K562 (cell line): ENCODE results near the gene ARHGAP12. TPM values are rescaled to one million over a fixed set of nuclear protein-coding genes. Genes with fewer than 3 reads are reported as not detected.

Source experiments
- BMI1 ChIP-seq: fragments of 150-350 bp; IDR thresholded peaks from 2 replicates; pipeline ENCODE4 v1.6.1; 2014; ENCODE audit warnings: low read length
- CTCF ChIP-seq, 3 experiments: IDR thresholded peaks in 2 of 3; conservative IDR thresholded peaks in 1 of 3; 2 replicates each; pipeline ENCODE4 v1.5.1; 2011 to 2012; ENCODE audit warnings: low read length in 3 of 3, mild to moderate bottlenecking in 3 of 3, control low read depth in 2 of 3, improper control_type of control experiment in 1 of 3, inconsistent platforms in 1 of 3, low read depth in 1 of 3, mixed read lengths in 1 of 3, moderate library complexity in 1 of 3; ENCODE audit not compliant: insufficient read depth in 2 of 3
- MEIS2 ChIP-seq: fragments of 450-650 bp; IDR thresholded peaks from 2 replicates; pipeline ENCODE4 v1.6.1; 2014; ENCODE audit warnings: mild to moderate bottlenecking; ENCODE audit not compliant: partially characterized antibody
- NR3C1 ChIP-seq: sonication (generic); formaldehyde crosslinking; IDR thresholded peaks from 2 replicates; pipeline ENCODE4 v1.8.1; 2022; ENCODE audit warnings: missing genetic modification reagents
- PRMT5 ChIP-seq: sonication (generic); formaldehyde crosslinking; IDR thresholded peaks from 2 replicates; pipeline ENCODE4 v1.5.0; 2020; ENCODE audit warnings: missing genetic modification reagents
- RAD21 ChIP-seq, 2 experiments: fragments of 250-450 bp in 1 of 2; fragments of 450-650 bp in 1 of 2; sonication (Bioruptor Pico) in 1 of 2; formaldehyde crosslinking in 1 of 2; IDR thresholded peaks in 1 of 2; conservative IDR thresholded peaks in 1 of 2; 2 replicates each; pipeline versions ENCODE4 v1.4.0 to v1.8.0; 2020 to 2022; ENCODE audit warnings: mild to moderate bottlenecking in 2 of 2, moderate library complexity in 1 of 2
- REST ChIP-seq, 2 experiments: fragments of 450-650 bp; formaldehyde crosslinking in 1 of 2; IDR thresholded peaks; 2 replicates each; pipeline versions ENCODE4 v1.4.0 to v1.6.1; 2014 to 2020; ENCODE audit warnings: mild to moderate bottlenecking in 2 of 2, borderline replicate concordance in 1 of 2, low read depth in 1 of 2
- STAT5A ChIP-seq: IDR thresholded peaks from 2 replicates; pipeline ENCODE4 v1.6.1; 2012; ENCODE audit warnings: low read length, inconsistent platforms, borderline replicate concordance
- polyA plus RNA-seq, 8 experiments: library from polyadenylated mRNA; depleted of rRNA in 4 of 8; stranded (reverse) in 5 of 8; unstranded in 3 of 8; fragments of >200 nt; fragmentation: Nextera tagmentation in 2 of 8; fragmentation: Illumina TruSeq in 1 of 8; extraction: Ambion mirVana in 2 of 8; extraction: Trizol in 1 of 8; gene quantifications; 2 replicates each; pipeline versions ENCODE4 v1.2.1 to v1.2.3, GENCODE V29; 2011 to 2014; ENCODE audit warnings: inconsistent platforms in 1 of 8, missing spikeins in 1 of 8
- total RNA-seq, 7 experiments: library from RNA; depleted of rRNA in 6 of 7; stranded (reverse); fragments of >200 nt in 6 of 7; fragmentation: Illumina TruSeq in 2 of 7; extraction: Trizol in 2 of 7; gene quantifications; 2 replicates each; pipeline versions ENCODE4 v1.2.1 to v1.2.3, GENCODE V29; 2011 to 2021; ENCODE audit warnings: low replicate concordance in 1 of 7

Gene ARHGAP12
- total and polyA plus RNA-seq, 9 of the 15 experiments (the other 6 are each of a cell fraction or from before 2014, with no cell fraction given), result 4.4 to 18.7 (median 10.1) TPM

- TF ChIP-seq REST (IDR thresholded peaks at IDR 0.05; ENCODE audit: borderline replicate concordance), result peak; percentile 50; the same call in 1 of the 2 replicates
- no peak for TF ChIP-seq REST (CRISPR knock-in tag; IDR thresholded peaks at IDR 0.05; ENCODE audit: low read depth)
- peak; percentile 52 to 78 for TF ChIP-seq RAD21 (CRISPR knock-in tag; conservative IDR thresholded peaks at IDR 0.05 in 1 of 2, IDR thresholded peaks at IDR 0.05 in 1 of 2)
- no peak for TF ChIP-seq NR3C1
- TF ChIP-seq CTCF (IDR thresholded peaks at IDR 0.05 in 2 of 3, conservative IDR thresholded peaks at IDR 0.05 in 1 of 3; ENCODE audit: insufficient read depth in 2 of 3, low read depth in 1 of 3, low read length in 3 of 3), result peak; percentile 61 to 83 (median 77)
- peak; percentile 11 for TF ChIP-seq MEIS2
- TF ChIP-seq STAT5A, result no peak
- no peak for TF ChIP-seq PRMT5 (CRISPR knock-in tag)
- no peak for TF ChIP-seq BMI1
Observed at GRCh38 chr10:31836569-31837406, 91.8 kb downstream of the ARHGAP12 start (continued).
